SK-N-MC (cell line): ENCODE measurements around the gene ERGIC1.

Source experiments
- EZH2 ChIP-seq: fragments of 200-600 bp; sonication (generic); IDR thresholded peaks from one replicate; pipeline ENCODE4 v1.6.1; 2017; ENCODE audit warnings: antibody characterized with exemption
- POLR2AphosphoS5 ChIP-seq: IDR thresholded peaks from 2 replicates; pipeline ENCODE4 v1.6.1; 2012; ENCODE audit warnings: mild to moderate bottlenecking, low read depth, low read length, borderline replicate concordance

DNA sequence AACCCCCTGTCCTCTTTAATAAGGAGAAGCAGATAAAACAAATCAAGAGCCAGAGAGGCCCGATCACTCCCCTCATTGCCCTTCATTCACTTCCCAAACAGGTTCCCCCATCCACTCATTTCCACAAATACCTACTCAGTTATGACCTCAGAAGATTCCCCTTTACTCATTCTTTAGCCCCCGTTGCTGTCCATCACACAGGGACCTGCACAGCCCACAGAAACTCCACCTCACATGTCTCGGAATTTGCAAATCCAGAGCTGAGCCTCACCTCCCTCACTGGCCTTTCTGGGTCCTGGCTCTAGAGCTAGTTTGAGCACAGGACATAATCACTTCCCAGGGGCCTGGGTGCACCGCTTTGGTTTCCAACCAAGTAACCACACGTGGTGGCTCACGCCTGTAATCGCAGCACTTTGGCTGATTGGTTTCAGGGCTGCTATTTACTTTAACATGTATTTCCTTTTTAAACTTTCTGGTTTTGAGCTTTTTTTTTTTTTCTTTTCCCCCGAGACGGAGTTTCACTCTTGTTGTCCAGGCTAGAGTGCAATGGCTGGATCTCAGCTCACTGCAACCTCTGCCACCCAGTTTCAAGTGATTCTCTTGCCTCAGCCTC is 167.3 kb downstream of the ERGIC1 start:
- TF ChIP-seq POLR2AphosphoS5 (no peak), EZH2 (no peak)
